ENCODE results near the gene TMEM240.
"Not testable (repeated sequence)": the region's sequence is repeated elsewhere in the genome, so short reads cannot be mapped to it uniquely, and the experiment has no call there.

TMEM240 gene

GRCh38 chr1:1540090-1540817 is at the start of gene TMEM240:
Gene TMEM240, minus strand, starts transcription at chr1:1540624. Its CDS starts 278 bp downstream, at chr1:1540346.
- DNase-seq, result peak; percentile 65

GRCh38 chr1:1583347-1584010 is 43.1 kb upstream of the TMEM240 start:
- no peak for DNase-seq

- DNase-seq, result no peak
Measured at GRCh38 chr1:1582585-1583346, 42.3 kb upstream of the TMEM240 start.

- DNase-seq, result no peak
Measured at GRCh38 chr1:1578371-1578940, 38.0 kb upstream of the TMEM240 start.

GRCh38 chr1:1577367-1578011 is 37.1 kb upstream of the TMEM240 start:
- no peak for DNase-seq

- DNase-seq, result peak; percentile 93
Measured at GRCh38 chr1:1574721-1575537, 34.5 kb upstream of the TMEM240 start, which contains the start of gene SSU72. Gene SSU72, minus strand, starts transcription at chr1:1574863. Its CDS starts 306 bp downstream, at chr1:1574557.

- DNase-seq, result peak; percentile 82
Measured at GRCh38 chr1:1573843-1574720, 33.7 kb upstream of the TMEM240 start.

- no peak for DNase-seq
Measured at GRCh38 chr1:1569341-1569740, 28.9 kb upstream of the TMEM240 start.

GRCh38 chr1:1567891-1568291 is 27.5 kb upstream of the TMEM240 start:
- DNase-seq, result no peak

- no peak for DNase-seq
Measured at GRCh38 chr1:1567152-1567875, 26.9 kb upstream of the TMEM240 start.

- no peak for DNase-seq
Measured at GRCh38 chr1:1565340-1565739, 24.9 kb upstream of the TMEM240 start.

- DNase-seq, result no peak
Measured at GRCh38 chr1:1564268-1564667, 23.8 kb upstream of the TMEM240 start.

- no peak for DNase-seq
Measured at GRCh38 chr1:1563688-1564087, 23.3 kb upstream of the TMEM240 start.

GRCh38 chr1:1562556-1563195 is 22.3 kb upstream of the TMEM240 start:
- DNase-seq, result no peak

GRCh38 chr1:1561801-1562470 is 21.5 kb upstream of the TMEM240 start:
- no peak for DNase-seq

GRCh38 chr1:1560178-1560577 is 19.8 kb upstream of the TMEM240 start:
- DNase-seq, result no peak

- no peak for DNase-seq
Measured at GRCh38 chr1:1559066-1559465, 18.6 kb upstream of the TMEM240 start.

- DNase-seq, result no peak
Measured at GRCh38 chr1:1558591-1558990, 18.2 kb upstream of the TMEM240 start.

- not testable (repeated sequence) for DNase-seq
Measured at GRCh38 chr1:1557688-1558087, 17.3 kb upstream of the TMEM240 start.
